ENCODE measurements around the gene PKDREJ. TPM values are rescaled to one million over a fixed set of nuclear protein-coding genes. Genes with fewer than 3 reads are reported as not detected.

Gene PKDREJ
- total and polyA plus RNA-seq, 11 donors: 0.03 to 0.16 (median 0.08) TPM; not detected in 2

GRCh38 chr22:46229701-46230100 lies 33.4 kb downstream of the PKDREJ start:
- TF ChIP-seq CTCF (IDR thresholded peaks at IDR 0.05): no peak
- TF ChIP-seq POLR2A (IDR thresholded peaks at IDR 0.05): no peak
- 89 to 91% (median 91%) methylated on average over 8 of the region's 8 CpGs for WGBS, 4 donors
- Histone ChIP-seq H3K4me1 (peaks cover 0 to 24% (median 9%) of the 10 kb centered on the region in 12 donors), H3K36me3 (peaks cover 0 to 51% (median 24%) of the 10 kb centered on the region in 9 donors), H3K9me3 (no peaks in the 10 kb centered on the region), H3K27ac (no peak overlapping the region), H3K4me3 (no peak overlapping the region), H3K27me3 (no peaks in the 10 kb centered on the region)
- intact Hi-C loops (cut with DNase I): no loop called here
- no peak for DNase-seq
- ATAC-seq: no peak

GRCh38 chr22:46226577-46226976 lies 36.6 kb downstream of the PKDREJ start:
- Histone ChIP-seq H3K4me3 (no peak overlapping the region), H3K36me3 (peaks cover 0 to 63% (median 30%) of the 10 kb centered on the region in 9 donors), H3K9me3 (no peaks in the 10 kb centered on the region), H3K27me3 (no peaks in the 10 kb centered on the region), H3K4me1 (no peaks in the 10 kb centered on the region), H3K27ac (no peak overlapping the region)
- ATAC-seq (no peak), DNase-seq (no peak)
- TF ChIP-seq CTCF (IDR thresholded peaks at IDR 0.05) (no peak), POLR2A (IDR thresholded peaks at IDR 0.05) (no peak)
- intact Hi-C loops (cut with DNase I): no loop called here
- 95 to 97% (median 95%) methylated on average over 7 of the region's 7 CpGs for WGBS, 4 donors

DNA sequence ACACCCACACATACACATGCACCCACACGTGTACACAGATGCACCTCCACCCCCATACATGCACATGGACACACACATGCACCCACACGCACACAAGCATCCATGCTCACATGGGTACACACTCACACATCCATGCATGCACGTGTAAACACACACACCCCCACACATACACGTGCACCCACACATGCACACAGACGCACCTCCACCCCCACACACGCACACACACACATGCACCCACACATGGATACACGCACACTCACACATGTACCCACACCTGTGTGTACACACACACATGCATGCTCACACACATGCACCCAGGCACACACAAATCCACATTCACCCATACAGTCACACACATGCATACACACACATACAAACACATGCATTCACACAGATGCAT lies 37.5 kb downstream of the PKDREJ start:
- H3K27me3 ChIP-seq: no peaks in the 10 kb centered on the region
- peaks cover 0 to 66% (median 37%) of the 10 kb centered on the region in 9 donors for H3K36me3 ChIP-seq
- DNase-seq (no peak), ATAC-seq (peak in 1 of 4 donors; percentile 31)
- no peaks in the 10 kb centered on the region for H3K4me1 ChIP-seq
- no peaks in the 10 kb centered on the region for H3K9me3 ChIP-seq
- H3K27ac ChIP-seq: no peak overlapping the region
- TF ChIP-seq POLR2A (IDR thresholded peaks at IDR 0.05): no peak
- TF ChIP-seq CTCF (IDR thresholded peaks at IDR 0.05): no peak
- intact Hi-C loops (cut with DNase I): no loop called here
- H3K4me3 ChIP-seq: no peak overlapping the region
- WGBS, 4 donors: 93 to 95% (median 93%) methylated on average over 7 of the region's 7 CpGs

- intact Hi-C loops (cut with DNase I): no loop called here
- peaks cover 0 to 69% (median 45%) of the 10 kb centered on the region in 9 donors for H3K36me3 ChIP-seq
- H3K4me1 ChIP-seq: no peaks in the 10 kb centered on the region
Measured at GRCh38 chr22:46224898-46225290, 38.2 kb downstream of the PKDREJ start.

More at GRCh38 chr22:46224898-46225290, 38.2 kb downstream of the PKDREJ start:
- TF ChIP-seq CTCF (IDR thresholded peaks at IDR 0.05): no peak
- no peak for TF ChIP-seq POLR2A (IDR thresholded peaks at IDR 0.05)
- no peaks in the 10 kb centered on the region for H3K9me3 ChIP-seq
- no peak for DNase-seq
- WGBS, 4 donors: 74 to 79% (median 78%) methylated on average over 10 of the region's 10 CpGs
- no peak overlapping the region for H3K4me3 ChIP-seq
- H3K27ac ChIP-seq: no peak overlapping the region
- no peaks in the 10 kb centered on the region for H3K27me3 ChIP-seq
- peak in 2 of 4 donors; percentile 9 to 31 for ATAC-seq
